ENCODE measurements around the gene SPTBN4.

DNA sequence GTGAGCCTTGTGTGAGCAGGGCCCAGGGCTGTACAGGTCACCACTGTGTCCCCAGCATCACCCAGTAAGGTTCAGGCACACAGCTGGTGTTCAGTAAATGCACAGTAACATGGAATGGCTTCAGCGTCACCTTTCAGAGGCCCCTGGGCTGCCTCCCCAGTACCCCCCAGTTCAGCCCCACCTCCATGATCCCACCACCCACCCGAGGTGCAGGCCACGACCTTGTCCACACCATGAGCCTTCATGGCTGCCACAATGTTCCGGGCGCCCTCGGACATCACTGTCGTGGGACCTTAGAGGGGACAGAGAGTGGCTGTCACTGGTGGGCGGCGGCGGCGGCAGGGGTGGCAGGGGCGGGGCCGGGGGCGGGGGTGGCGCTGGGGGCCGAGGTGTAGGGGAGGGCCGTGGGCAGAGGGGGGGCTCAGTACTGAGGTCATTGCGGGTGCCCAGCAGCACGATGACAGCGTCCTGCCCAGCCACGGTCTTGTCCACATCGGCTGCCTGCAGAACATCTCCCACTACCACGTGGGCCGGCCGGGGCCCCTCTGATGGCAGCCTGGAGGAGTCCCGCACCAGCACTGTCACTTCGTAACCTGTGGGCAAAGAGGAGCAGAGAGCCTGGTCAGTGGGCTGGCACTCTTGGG is 8.7 kb upstream of the SPTBN4 start:
- TF ChIP-seq, protein P1, sequence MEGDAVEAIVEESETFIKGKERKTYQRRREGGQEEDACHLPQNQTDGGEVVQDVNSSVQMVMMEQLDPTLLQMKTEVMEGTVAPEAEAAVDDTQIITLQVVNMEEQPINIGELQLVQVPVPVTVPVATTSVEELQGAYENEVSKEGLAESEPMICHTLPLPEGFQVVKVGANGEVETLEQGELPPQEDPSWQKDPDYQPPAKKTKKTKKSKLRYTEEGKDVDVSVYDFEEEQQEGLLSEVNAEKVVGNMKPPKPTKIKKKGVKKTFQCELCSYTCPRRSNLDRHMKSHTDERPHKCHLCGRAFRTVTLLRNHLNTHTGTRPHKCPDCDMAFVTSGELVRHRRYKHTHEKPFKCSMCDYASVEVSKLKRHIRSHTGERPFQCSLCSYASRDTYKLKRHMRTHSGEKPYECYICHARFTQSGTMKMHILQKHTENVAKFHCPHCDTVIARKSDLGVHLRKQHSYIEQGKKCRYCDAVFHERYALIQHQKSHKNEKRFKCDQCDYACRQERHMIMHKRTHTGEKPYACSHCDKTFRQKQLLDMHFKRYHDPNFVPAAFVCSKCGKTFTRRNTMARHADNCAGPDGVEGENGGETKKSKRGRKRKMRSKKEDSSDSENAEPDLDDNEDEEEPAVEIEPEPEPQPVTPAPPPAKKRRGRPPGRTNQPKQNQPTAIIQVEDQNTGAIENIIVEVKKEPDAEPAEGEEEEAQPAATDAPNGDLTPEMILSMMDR (IDR thresholded peaks at IDR 0.05): no peak
- TF ChIP-seq POLR2A (IDR thresholded peaks at IDR 0.05) (no peak), POLR2AphosphoS5 (IDR thresholded peaks at IDR 0.05) (no peak), EP300 (IDR thresholded peaks at IDR 0.05) (no peak)
